ENCODE data around the gene FARP1.

FARP1 gene

DNA sequence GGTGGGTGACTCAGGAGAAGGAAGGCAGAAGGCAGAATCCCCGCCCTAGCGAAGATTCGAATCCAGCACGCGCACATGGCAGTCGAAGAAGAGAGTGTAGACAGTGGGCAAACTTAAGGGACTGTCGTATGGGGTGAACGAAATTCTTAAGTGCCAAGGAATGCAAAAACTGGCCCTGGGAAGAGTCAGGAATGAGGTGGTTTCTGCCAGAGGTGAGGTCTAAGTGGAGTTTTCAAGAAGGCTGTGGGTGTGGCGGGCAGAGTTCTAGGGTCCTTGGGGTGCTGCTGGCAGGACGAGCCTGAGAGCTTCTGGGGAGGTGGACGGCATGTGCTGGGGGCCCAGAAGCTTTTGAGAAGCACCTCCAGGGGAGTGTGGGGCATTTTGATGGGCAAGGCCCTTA is 98.1 kb downstream of the FARP1 start:
- Histone ChIP-seq H3K4me3 (ENCODE audit: severe bottlenecking) (no peak overlapping the region), H3K4me1 (ENCODE audit: insufficient read depth, poor library complexity, severe bottlenecking) (no peaks in the 10 kb centered on the region), H3K36me3 (ENCODE audit: low read depth) (no peaks in the 10 kb centered on the region), H3K9me3 (ENCODE audit: severe bottlenecking) (no peaks in the 10 kb centered on the region), H3K27ac (ENCODE audit: poor library complexity, severe bottlenecking) (no peak overlapping the region), H3K27me3 (ENCODE audit: insufficient read depth, poor library complexity, severe bottlenecking) (no peaks in the 10 kb centered on the region)
- DNase-seq (ENCODE audit: low spot score), result no peak
- TF ChIP-seq, protein P1, sequence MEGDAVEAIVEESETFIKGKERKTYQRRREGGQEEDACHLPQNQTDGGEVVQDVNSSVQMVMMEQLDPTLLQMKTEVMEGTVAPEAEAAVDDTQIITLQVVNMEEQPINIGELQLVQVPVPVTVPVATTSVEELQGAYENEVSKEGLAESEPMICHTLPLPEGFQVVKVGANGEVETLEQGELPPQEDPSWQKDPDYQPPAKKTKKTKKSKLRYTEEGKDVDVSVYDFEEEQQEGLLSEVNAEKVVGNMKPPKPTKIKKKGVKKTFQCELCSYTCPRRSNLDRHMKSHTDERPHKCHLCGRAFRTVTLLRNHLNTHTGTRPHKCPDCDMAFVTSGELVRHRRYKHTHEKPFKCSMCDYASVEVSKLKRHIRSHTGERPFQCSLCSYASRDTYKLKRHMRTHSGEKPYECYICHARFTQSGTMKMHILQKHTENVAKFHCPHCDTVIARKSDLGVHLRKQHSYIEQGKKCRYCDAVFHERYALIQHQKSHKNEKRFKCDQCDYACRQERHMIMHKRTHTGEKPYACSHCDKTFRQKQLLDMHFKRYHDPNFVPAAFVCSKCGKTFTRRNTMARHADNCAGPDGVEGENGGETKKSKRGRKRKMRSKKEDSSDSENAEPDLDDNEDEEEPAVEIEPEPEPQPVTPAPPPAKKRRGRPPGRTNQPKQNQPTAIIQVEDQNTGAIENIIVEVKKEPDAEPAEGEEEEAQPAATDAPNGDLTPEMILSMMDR (IDR thresholded peaks at IDR 0.05; ENCODE audit: poor library complexity, severe bottlenecking), result no peak
- no peak for ATAC-seq (ENCODE audit: low read depth)

DNA sequence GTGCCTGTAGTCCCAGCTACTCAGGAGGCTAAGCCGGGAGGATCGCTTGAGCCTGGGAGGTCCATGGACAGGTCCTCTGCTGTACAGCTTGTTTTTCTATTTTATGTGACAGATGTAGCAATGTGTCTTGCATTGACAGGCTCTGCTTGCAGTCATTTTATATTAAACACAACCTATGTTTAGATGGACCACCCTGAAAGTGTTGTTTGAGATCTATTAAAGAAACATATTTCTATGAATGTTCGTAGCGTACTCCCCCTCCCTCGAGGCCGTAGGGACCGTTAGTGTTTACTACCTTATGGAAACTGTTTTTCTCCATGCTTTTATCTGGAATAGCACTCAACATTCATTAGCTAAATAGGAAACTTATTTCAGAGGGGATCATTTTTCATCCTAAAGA is 99.1 kb downstream of the FARP1 start:
- no peak overlapping the region for H3K27ac ChIP-seq (ENCODE audit: poor library complexity, severe bottlenecking)
- ATAC-seq (ENCODE audit: low read depth) (no peak), DNase-seq (ENCODE audit: low spot score) (no peak)
- TF ChIP-seq, protein P1 (IDR thresholded peaks at IDR 0.05; ENCODE audit: poor library complexity, severe bottlenecking), result no peak
- H3K4me1 ChIP-seq (ENCODE audit: insufficient read depth, poor library complexity, severe bottlenecking), result no peaks in the 10 kb centered on the region
- no peak overlapping the region for H3K4me3 ChIP-seq (ENCODE audit: severe bottlenecking)
- no peaks in the 10 kb centered on the region for H3K9me3 ChIP-seq (ENCODE audit: severe bottlenecking)
- H3K36me3 ChIP-seq (ENCODE audit: low read depth), result no peaks in the 10 kb centered on the region
- H3K27me3 ChIP-seq (ENCODE audit: insufficient read depth, poor library complexity, severe bottlenecking), result no peaks in the 10 kb centered on the region

DNA sequence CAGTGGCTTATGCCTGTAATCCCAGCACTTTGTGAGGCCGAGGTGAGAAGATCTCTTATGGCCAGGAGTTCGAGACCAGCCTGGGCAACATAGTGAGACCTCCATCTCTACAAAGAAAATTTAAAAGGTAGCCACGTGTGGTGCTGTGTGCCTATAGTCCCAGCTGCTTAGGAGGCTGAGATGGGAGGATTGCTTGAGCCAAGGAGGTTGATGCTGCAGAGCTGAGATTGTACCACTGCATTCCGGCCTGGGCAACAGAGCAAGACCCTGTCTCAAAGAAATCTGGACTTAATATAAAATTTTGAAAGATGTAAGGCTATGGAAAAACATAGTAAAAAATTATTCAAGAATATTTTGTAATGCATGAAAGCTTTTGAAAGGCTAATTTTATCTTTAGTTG is 99.5 kb downstream of the FARP1 start:
- Histone ChIP-seq H3K9me3 (ENCODE audit: severe bottlenecking) (no peaks in the 10 kb centered on the region), H3K36me3 (ENCODE audit: low read depth) (no peaks in the 10 kb centered on the region), H3K27ac (ENCODE audit: poor library complexity, severe bottlenecking) (no peak overlapping the region), H3K4me3 (ENCODE audit: severe bottlenecking) (no peak overlapping the region), H3K27me3 (ENCODE audit: insufficient read depth, poor library complexity, severe bottlenecking) (no peaks in the 10 kb centered on the region), H3K4me1 (ENCODE audit: insufficient read depth, poor library complexity, severe bottlenecking) (no peaks in the 10 kb centered on the region)
- ATAC-seq (ENCODE audit: low read depth) (no peak), DNase-seq (ENCODE audit: low spot score) (no peak)
- TF ChIP-seq, protein P1 (IDR thresholded peaks at IDR 0.05; ENCODE audit: poor library complexity, severe bottlenecking), result no peak

DNA sequence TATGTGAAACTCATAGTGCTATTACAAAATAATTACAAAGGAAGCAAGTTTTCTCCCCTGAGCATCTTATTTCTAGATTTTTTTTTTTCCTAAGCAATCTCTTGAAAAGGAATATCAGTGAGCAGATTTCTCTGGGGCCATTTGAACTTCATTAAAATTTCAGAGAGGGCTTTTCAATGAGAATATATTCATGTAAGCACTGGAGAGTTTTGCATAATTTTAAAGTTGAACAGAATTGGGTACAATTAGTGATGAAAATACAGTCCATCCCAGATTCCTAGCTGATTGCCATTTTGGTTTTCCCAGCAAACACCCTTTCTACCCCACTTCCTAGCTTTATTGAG is 101.0 kb downstream of the FARP1 start:
- Histone ChIP-seq H3K27ac (ENCODE audit: poor library complexity, severe bottlenecking) (no peak overlapping the region), H3K27me3 (ENCODE audit: insufficient read depth, poor library complexity, severe bottlenecking) (no peaks in the 10 kb centered on the region), H3K4me1 (ENCODE audit: insufficient read depth, poor library complexity, severe bottlenecking) (no peaks in the 10 kb centered on the region), H3K4me3 (ENCODE audit: severe bottlenecking) (no peak overlapping the region), H3K9me3 (ENCODE audit: severe bottlenecking) (no peaks in the 10 kb centered on the region), H3K36me3 (ENCODE audit: low read depth) (no peaks in the 10 kb centered on the region)
- TF ChIP-seq, protein P1 (IDR thresholded peaks at IDR 0.05; ENCODE audit: poor library complexity, severe bottlenecking), result no peak
- ATAC-seq (ENCODE audit: low read depth) (no peak), DNase-seq (ENCODE audit: low spot score) (no peak)

DNA sequence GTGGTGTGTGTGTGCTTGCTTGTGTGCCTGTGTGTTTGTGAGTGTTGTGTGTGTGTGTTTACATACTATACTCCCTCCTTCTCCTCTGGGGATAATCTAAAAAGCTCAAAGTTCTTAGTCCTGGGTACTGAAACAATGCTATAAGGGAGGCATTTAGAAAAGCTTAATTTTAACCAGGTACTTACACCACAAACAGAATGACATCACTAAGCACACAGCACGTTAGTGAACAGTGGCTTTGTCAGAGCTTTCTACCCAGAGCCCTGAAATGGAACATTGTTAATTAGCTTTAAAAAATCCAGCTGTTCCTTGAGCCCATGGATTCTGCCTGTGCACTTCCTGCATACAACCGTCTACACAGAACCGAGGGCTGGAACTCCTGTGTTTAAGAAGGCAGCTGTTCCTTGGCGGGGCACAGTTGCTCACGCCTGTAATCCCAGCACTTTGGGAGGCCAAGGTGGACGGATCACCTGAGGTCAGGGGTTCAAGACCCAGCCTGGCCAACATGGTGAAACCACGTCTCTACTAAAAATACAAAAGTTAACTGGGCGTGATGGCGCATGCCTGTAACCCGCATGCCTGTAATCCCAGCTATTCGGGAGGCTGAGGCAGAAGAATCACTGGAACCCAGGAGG is 103.8 kb downstream of the FARP1 start:
- Histone ChIP-seq H3K4me3 (ENCODE audit: severe bottlenecking) (no peak overlapping the region), H3K27me3 (ENCODE audit: insufficient read depth, poor library complexity, severe bottlenecking) (no peaks in the 10 kb centered on the region), H3K27ac (ENCODE audit: poor library complexity, severe bottlenecking) (no peak overlapping the region), H3K9me3 (ENCODE audit: severe bottlenecking) (no peaks in the 10 kb centered on the region), H3K4me1 (ENCODE audit: insufficient read depth, poor library complexity, severe bottlenecking) (no peaks in the 10 kb centered on the region), H3K36me3 (ENCODE audit: low read depth) (no peaks in the 10 kb centered on the region)
- DNase-seq (ENCODE audit: low spot score) (no peak), ATAC-seq (ENCODE audit: low read depth) (no peak)
- TF ChIP-seq, protein P1 (IDR thresholded peaks at IDR 0.05; ENCODE audit: poor library complexity, severe bottlenecking), result no peak

Measured in RWPE2 (cell line).